Measurements from ENCODE around the gene RBM43. TPM values are rescaled to one million over a fixed set of nuclear protein-coding genes. Genes with fewer than 3 reads are reported as not detected.
"Not testable (repeated sequence)": the region's sequence is repeated elsewhere in the genome, so short reads cannot be mapped to it uniquely, and the experiment has no call there.

Gene RBM43
- total RNA-seq, 1 donor from 2014 or later, result 5.4 TPM

DNA sequence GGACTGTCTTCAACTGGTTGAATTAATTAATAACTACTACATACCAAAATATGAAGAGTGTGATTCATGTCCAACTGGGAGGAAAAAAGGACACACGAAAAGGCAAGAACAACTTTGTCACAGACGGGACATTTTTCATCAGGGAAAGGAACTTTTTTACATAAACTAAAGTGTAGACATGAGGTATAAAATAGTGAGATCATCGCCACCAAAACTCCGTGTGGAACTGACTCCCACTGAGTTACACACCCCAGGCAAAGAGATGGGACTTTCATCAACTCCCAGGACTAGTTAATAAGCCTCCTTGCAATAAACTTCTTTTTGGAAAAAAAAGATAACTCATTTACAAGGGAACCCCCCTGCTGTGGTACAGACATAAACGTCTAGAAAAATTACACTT is 40.7 kb upstream of the RBM43 start:
- H3K27ac Mint-ChIP-seq (ENCODE audit: unreplicated experiment), result peak overlapping the region; percentile 87
- no peaks in the 10 kb centered on the region for H3K27me3 Mint-ChIP-seq (ENCODE audit: low read depth)
- no peaks in the 10 kb centered on the region for H3K36me3 Mint-ChIP-seq (ENCODE audit: low read depth)
- H3K4me1 Mint-ChIP-seq (ENCODE audit: low read depth), result peaks cover 31% of the 10 kb centered on the region
- H3K4me3 Mint-ChIP-seq (ENCODE audit: unreplicated experiment), result no peak overlapping the region
- H3K9me3 Mint-ChIP-seq (ENCODE audit: low read depth), result peaks cover 2% of the 10 kb centered on the region
- DNase-seq (ENCODE audit: low spot score), result no peak
- TF ChIP-seq, protein P1, sequence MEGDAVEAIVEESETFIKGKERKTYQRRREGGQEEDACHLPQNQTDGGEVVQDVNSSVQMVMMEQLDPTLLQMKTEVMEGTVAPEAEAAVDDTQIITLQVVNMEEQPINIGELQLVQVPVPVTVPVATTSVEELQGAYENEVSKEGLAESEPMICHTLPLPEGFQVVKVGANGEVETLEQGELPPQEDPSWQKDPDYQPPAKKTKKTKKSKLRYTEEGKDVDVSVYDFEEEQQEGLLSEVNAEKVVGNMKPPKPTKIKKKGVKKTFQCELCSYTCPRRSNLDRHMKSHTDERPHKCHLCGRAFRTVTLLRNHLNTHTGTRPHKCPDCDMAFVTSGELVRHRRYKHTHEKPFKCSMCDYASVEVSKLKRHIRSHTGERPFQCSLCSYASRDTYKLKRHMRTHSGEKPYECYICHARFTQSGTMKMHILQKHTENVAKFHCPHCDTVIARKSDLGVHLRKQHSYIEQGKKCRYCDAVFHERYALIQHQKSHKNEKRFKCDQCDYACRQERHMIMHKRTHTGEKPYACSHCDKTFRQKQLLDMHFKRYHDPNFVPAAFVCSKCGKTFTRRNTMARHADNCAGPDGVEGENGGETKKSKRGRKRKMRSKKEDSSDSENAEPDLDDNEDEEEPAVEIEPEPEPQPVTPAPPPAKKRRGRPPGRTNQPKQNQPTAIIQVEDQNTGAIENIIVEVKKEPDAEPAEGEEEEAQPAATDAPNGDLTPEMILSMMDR (IDR thresholded peaks at IDR 0.05), result no peak

DNA sequence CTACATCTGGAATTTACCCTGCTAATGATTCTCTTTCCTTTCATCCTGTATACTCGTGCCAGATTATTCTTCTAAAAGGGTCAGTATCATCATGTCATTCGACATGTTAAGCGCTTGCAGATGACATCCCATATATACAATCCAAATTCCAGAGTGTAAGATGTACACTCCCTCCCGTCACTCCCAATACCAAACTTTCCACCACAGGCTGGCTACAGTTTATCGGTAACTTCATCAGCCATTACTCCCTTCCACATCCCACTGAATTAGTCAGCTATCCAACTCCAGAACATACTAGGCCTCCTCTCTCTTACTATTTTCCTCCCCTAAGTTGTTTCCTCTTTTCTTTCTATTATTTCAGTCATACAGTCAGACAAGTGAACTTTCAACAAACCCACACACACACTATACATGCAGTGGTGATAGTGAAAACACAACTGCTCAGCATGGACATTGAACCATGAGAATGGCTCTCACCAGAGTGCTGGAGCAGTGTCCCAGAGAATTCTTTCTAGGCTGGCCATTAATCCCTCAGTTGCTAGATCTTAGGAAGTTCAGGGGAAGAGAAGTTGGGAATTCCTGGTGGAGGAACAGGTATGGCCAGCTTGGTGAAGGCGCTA is 38.4 kb upstream of the RBM43 start:
- Mint-ChIP-seq H3K36me3 (ENCODE audit: low read depth) (no peaks in the 10 kb centered on the region), H3K27ac (ENCODE audit: unreplicated experiment) (no peak overlapping the region), H3K4me3 (ENCODE audit: unreplicated experiment) (no peak overlapping the region), H3K4me1 (ENCODE audit: low read depth) (peaks cover 23% of the 10 kb centered on the region), H3K9me3 (ENCODE audit: low read depth) (peaks cover 2% of the 10 kb centered on the region), H3K27me3 (ENCODE audit: low read depth) (no peaks in the 10 kb centered on the region)
- TF ChIP-seq, protein P1 (IDR thresholded peaks at IDR 0.05), result no peak
- DNase-seq (ENCODE audit: low spot score), result no peak

DNA sequence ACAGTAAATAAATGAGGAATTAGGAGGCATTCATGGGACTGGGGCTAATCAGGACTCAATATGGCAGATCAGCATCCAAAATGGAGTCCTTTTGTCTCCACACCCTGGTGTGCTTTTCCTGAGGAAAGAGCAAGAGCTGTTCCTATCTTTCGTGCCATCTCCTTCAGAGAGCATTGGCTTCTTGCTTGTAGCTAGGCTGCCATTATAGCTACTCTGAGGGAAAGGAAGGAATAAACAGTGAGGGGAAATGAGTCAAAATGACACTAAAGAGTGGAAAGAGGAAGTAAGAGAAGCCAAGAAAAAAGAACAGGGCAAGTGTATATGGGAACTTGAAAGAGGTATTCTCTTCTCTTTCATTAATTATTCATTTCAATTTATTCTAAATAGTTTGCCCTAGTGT is 36.2 kb upstream of the RBM43 start:
- Mint-ChIP-seq H3K9me3 (ENCODE audit: low read depth) (no peaks in the 10 kb centered on the region), H3K4me3 (ENCODE audit: unreplicated experiment) (no peak overlapping the region), H3K27ac (ENCODE audit: unreplicated experiment) (no peak overlapping the region), H3K27me3 (ENCODE audit: low read depth) (no peaks in the 10 kb centered on the region), H3K36me3 (ENCODE audit: low read depth) (no peaks in the 10 kb centered on the region), H3K4me1 (ENCODE audit: low read depth) (peaks cover 12% of the 10 kb centered on the region)
- no peak for DNase-seq (ENCODE audit: low spot score)
- TF ChIP-seq, protein P1 (IDR thresholded peaks at IDR 0.05), result no peak

DNA sequence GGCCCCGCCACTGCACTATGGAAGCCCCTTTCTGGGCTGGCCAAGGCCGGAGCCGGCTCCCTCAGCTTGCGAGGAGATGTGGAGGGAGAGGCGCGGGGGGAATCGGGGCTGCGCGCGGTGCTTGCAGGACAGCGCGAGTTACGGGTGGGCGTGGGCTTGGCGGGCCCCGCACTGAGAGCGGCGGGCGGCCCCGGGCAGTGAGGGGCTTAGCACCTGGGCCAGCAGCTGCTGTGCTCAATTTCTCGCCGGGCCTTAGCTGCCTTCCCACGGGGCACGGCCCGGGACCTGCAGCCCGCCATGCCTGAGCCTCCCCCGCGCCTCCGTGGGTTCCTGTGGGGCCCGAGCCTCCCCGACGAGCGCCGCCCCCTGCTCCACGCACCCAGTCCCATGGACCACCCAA is 34.3 kb upstream of the RBM43 start:
- H3K27ac Mint-ChIP-seq (ENCODE audit: unreplicated experiment); H3K9me3 Mint-ChIP-seq (ENCODE audit: low read depth); H3K4me1 Mint-ChIP-seq (ENCODE audit: low read depth); H3K27me3 Mint-ChIP-seq (ENCODE audit: low read depth); DNase-seq (ENCODE audit: low spot score); H3K36me3 Mint-ChIP-seq (ENCODE audit: low read depth); H3K4me3 Mint-ChIP-seq (ENCODE audit: unreplicated experiment): not testable (repeated sequence)

DNA sequence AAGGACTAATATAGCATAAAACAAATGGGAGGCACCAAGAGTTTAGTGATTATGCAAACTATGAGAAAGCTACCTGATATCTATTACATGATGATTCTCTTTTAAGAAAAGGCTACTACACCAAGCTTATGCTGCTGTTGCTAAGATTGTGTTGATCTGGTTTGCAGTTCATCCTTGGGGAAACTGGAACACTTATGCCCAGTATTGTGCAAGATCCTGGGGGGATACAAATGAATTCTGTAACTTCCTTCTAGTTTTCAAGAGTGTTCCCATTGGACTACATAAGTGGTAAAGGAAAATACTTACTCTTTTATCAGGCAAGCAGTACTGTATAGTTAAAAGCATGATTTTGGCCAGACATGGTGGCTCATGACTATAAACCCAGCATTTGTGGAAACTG is 30.9 kb upstream of the RBM43 start:
- Mint-ChIP-seq H3K4me1 (ENCODE audit: low read depth) (peaks cover 14% of the 10 kb centered on the region), H3K9me3 (ENCODE audit: low read depth) (no peaks in the 10 kb centered on the region), H3K4me3 (ENCODE audit: unreplicated experiment) (no peak overlapping the region), H3K27ac (ENCODE audit: unreplicated experiment) (no peak overlapping the region), H3K27me3 (ENCODE audit: low read depth) (no peaks in the 10 kb centered on the region), H3K36me3 (ENCODE audit: low read depth) (no peaks in the 10 kb centered on the region)
- TF ChIP-seq, protein P1 (IDR thresholded peaks at IDR 0.05), result no peak
- no peak for DNase-seq (ENCODE audit: low spot score)

DNA sequence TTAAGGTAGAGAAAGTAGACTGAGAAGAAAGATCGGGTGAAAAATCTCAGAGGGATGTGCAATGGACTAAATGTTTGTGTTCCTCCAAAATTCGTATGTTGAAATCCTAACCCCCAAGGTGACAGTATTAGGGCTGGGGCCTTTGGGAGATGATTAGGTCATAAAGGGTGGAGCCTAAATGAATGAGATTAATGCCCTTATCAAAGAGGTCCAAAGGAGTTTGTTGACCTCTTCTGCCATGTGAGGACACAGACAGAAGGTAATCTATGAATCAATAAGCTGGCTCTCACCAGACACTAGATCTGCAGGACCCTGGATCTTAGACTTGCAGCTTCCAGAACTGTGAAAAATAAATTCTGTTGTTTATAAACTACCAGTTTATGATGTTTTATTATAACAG is 30.5 kb upstream of the RBM43 start:
- no peak overlapping the region for H3K4me3 Mint-ChIP-seq (ENCODE audit: unreplicated experiment)
- no peaks in the 10 kb centered on the region for H3K36me3 Mint-ChIP-seq (ENCODE audit: low read depth)
- H3K9me3 Mint-ChIP-seq (ENCODE audit: low read depth), result no peaks in the 10 kb centered on the region
- no peak for DNase-seq (ENCODE audit: low spot score)
- no peak overlapping the region for H3K27ac Mint-ChIP-seq (ENCODE audit: unreplicated experiment)
- peaks cover 17% of the 10 kb centered on the region for H3K4me1 Mint-ChIP-seq (ENCODE audit: low read depth)
- TF ChIP-seq, protein P1 (IDR thresholded peaks at IDR 0.05), result no peak
- H3K27me3 Mint-ChIP-seq (ENCODE audit: low read depth), result no peaks in the 10 kb centered on the region
